Measurements from ENCODE around the gene DNAJB11. TPM values are rescaled to one million over a fixed set of nuclear protein-coding genes. Genes with fewer than 3 reads are reported as not detected.

The DNAJB11 gene
- total RNA-seq, 1 experiment from 2014 or later: 103 TPM

GRCh38 chr3:186626254-186626847, 55.8 kb downstream of the DNAJB11 start:
- CTCF ChIA-PET: interaction anchor here (2.9 kb wide), 1 partner anchor 10 kb away, joined by 9 read pairs; no protein-coding TSS in a partner anchor
- Histone ChIP-seq H3K36me3 (ENCODE audit: insufficient read depth, low read length, poor library complexity, severe bottlenecking) (no peaks in the 10 kb centered on the region), H3K4me1 (ENCODE audit: insufficient read depth, low read length, poor library complexity, severe bottlenecking) (no peaks in the 10 kb centered on the region), H3K27me3 (replicated peaks; ENCODE audit: insufficient read depth, low read depth, low read length, poor library complexity) (peaks cover 3% of the 10 kb centered on the region), H3K9me3 (ENCODE audit: low read depth, low read length, poor library complexity, severe bottlenecking) (no peaks in the 10 kb centered on the region), H3K27ac (ENCODE audit: low read depth, low read length, poor library complexity, severe bottlenecking) (no peak overlapping the region), H3K4me3 (ENCODE audit: low read depth, low read length, poor library complexity, severe bottlenecking) (no peak overlapping the region)
- BruUV-seq (replicated peaks): no TSS peak
- POLR2A ChIA-PET (ENCODE audit: low non-redundant PET): no interaction called here
- no peak for DNase-seq (ENCODE audit: low spot score)
- intact Hi-C loops (cut with micrococcal nuclease; ENCODE audit: unreplicated experiment): no loop called here
- TF ChIP-seq CTCF (conservative IDR thresholded peaks at IDR 0.05; ENCODE audit: low read depth, low read length) (no peak), EZH2 (IDR thresholded peaks at IDR 0.05; ENCODE audit: borderline replicate concordance, low read depth, low read length, poor library complexity, severe bottlenecking) (no peak)

- ChIA-PET CTCF (no interaction called here), POLR2A (ENCODE audit: low non-redundant PET) (no interaction called here)
- BruUV-seq (replicated peaks): no TSS peak
- no peaks in the 10 kb centered on the region for H3K9me3 ChIP-seq (ENCODE audit: low read depth, low read length, poor library complexity, severe bottlenecking)
- DNase-seq (ENCODE audit: low spot score): no peak
- no peak for TF ChIP-seq CTCF (conservative IDR thresholded peaks at IDR 0.05; ENCODE audit: low read depth, low read length)
- no peak for TF ChIP-seq EZH2 (IDR thresholded peaks at IDR 0.05; ENCODE audit: borderline replicate concordance, low read depth, low read length, poor library complexity, severe bottlenecking)
- intact Hi-C loops (cut with micrococcal nuclease; ENCODE audit: unreplicated experiment): no loop called here
- H3K4me1 ChIP-seq (ENCODE audit: insufficient read depth, low read length, poor library complexity, severe bottlenecking): no peaks in the 10 kb centered on the region
- no peak overlapping the region for H3K27ac ChIP-seq (ENCODE audit: low read depth, low read length, poor library complexity, severe bottlenecking)
- no peaks in the 10 kb centered on the region for H3K36me3 ChIP-seq (ENCODE audit: insufficient read depth, low read length, poor library complexity, severe bottlenecking)
- H3K4me3 ChIP-seq (ENCODE audit: low read depth, low read length, poor library complexity, severe bottlenecking): no peak overlapping the region
- H3K27me3 ChIP-seq (replicated peaks; ENCODE audit: insufficient read depth, low read depth, low read length, poor library complexity): peaks cover 3% of the 10 kb centered on the region
Measured at GRCh38 chr3:186627852-186628414, 57.4 kb downstream of the DNAJB11 start.

DNA sequence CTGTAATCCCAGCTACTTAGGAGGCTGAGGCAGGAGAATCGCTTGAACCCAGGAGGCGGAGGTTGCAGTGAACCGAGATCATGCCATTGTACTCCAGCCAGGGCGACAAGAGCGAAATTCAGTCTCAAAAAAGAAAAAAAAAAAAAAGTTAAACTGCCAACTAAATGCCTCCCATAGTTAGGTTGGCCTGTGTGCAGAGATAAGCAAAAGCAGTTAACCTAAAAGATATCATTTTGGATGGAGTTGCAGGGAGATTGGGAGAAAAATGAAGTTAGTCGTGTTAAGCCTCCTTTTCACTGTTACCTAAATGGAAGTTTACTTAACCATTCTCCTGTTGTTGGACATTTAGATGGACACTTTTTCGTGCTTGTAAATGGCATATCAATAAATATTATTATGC, 58.2 kb downstream of the DNAJB11 start:
- CTCF ChIA-PET: no interaction called here
- BruUV-seq (replicated peaks): no TSS peak
- H3K27me3 ChIP-seq (replicated peaks; ENCODE audit: insufficient read depth, low read depth, low read length, poor library complexity): peaks cover 3% of the 10 kb centered on the region

More for the DNA sequence above, 58.2 kb downstream of the DNAJB11 start:
- intact Hi-C loops (cut with micrococcal nuclease; ENCODE audit: unreplicated experiment): no loop called here
- no peak for DNase-seq (ENCODE audit: low spot score)
- POLR2A ChIA-PET (ENCODE audit: low non-redundant PET): no interaction called here
- TF ChIP-seq CTCF (conservative IDR thresholded peaks at IDR 0.05; ENCODE audit: low read depth, low read length): no peak
- no peak for TF ChIP-seq EZH2 (IDR thresholded peaks at IDR 0.05; ENCODE audit: borderline replicate concordance, low read depth, low read length, poor library complexity, severe bottlenecking)
- Histone ChIP-seq H3K4me1 (ENCODE audit: insufficient read depth, low read length, poor library complexity, severe bottlenecking) (no peaks in the 10 kb centered on the region), H3K36me3 (ENCODE audit: insufficient read depth, low read length, poor library complexity, severe bottlenecking) (no peaks in the 10 kb centered on the region), H3K27ac (ENCODE audit: low read depth, low read length, poor library complexity, severe bottlenecking) (no peak overlapping the region), H3K9me3 (ENCODE audit: low read depth, low read length, poor library complexity, severe bottlenecking) (no peaks in the 10 kb centered on the region), H3K4me3 (ENCODE audit: low read depth, low read length, poor library complexity, severe bottlenecking) (no peak overlapping the region)
